Head of caudate nucleus (tissue), 42 donors: Measurements from ENCODE around the gene CYB5R3.
"Not testable (repeated sequence)": the region's sequence is repeated elsewhere in the genome, so short reads cannot be mapped to it uniquely, and the experiment has no call there.

Source experiments
- DNase-seq, 42 donors: peaks; one replicate each; pipeline versions ENCODE4 v3.0.0 to v3.0.0-alpha.2; 2020 to 2021; ENCODE audit warnings: mixed read lengths in 7 of 42
- intact Hi-C: fragments of 100-400 bp; cut with DNase I; formaldehyde crosslinking; loops from one replicate; pipeline ENCODE4 v1.15.0; 2022

The CYB5R3 gene

GRCh38 chr22:42630901-42631602 lies 18.1 kb downstream of the CYB5R3 start:
- no peak for DNase-seq
- intact Hi-C loops = no loop called here

DNA sequence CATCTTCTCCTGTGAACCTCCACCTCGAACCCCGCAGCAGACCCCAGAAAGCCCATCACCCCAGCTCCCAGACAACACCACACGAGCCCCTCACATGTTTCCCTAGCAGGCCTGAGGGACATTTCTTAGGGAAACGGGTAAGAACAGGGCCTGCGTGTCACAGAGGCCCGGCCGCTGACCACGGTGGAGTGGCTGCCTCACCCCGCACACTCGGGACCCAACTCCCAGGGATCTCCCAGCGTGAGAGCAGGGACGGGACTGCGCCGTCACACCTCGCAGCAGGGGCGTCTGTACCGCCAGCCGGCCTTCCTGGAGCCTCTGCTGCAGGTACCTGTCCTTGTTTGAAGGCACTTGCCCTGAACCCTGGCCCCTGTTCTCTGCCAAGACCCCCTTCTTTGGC lies 19.0 kb downstream of the CYB5R3 start:
- DNase-seq = no peak

GRCh38 chr22:42627981-42628380 lies 21.2 kb downstream of the CYB5R3 start:
- DNase-seq = no peak
- intact Hi-C loops = no loop called here

More for the DNA sequence above, 19.0 kb downstream of the CYB5R3 start:
- intact Hi-C loops = no loop called here

- no peak for DNase-seq
- intact Hi-C loops = no loop called here
Observed at GRCh38 chr22:42626951-42627625, 22.1 kb downstream of the CYB5R3 start.

- no peak for DNase-seq
- intact Hi-C loops = no loop called here
Observed at GRCh38 chr22:42626431-42626830, 22.8 kb downstream of the CYB5R3 start.

- intact Hi-C loops = no loop called here
- DNase-seq = no peak
Observed at GRCh38 chr22:42625416-42625815, 23.8 kb downstream of the CYB5R3 start.

GRCh38 chr22:42624551-42625106 lies 24.6 kb downstream of the CYB5R3 start:
- intact Hi-C loops = no loop called here
- DNase-seq = no peak

GRCh38 chr22:42623756-42624441 lies 25.3 kb downstream of the CYB5R3 start:
- intact Hi-C loops = no loop called here
- no peak for DNase-seq

- intact Hi-C loops = no loop called here
- peak in 1 of 42 donors; percentile 24 for DNase-seq
Observed at GRCh38 chr22:42623301-42623751, 25.9 kb downstream of the CYB5R3 start.

- DNase-seq = no peak
- intact Hi-C loops = no loop called here
Observed at GRCh38 chr22:42622061-42622710, 27.0 kb downstream of the CYB5R3 start.

DNA sequence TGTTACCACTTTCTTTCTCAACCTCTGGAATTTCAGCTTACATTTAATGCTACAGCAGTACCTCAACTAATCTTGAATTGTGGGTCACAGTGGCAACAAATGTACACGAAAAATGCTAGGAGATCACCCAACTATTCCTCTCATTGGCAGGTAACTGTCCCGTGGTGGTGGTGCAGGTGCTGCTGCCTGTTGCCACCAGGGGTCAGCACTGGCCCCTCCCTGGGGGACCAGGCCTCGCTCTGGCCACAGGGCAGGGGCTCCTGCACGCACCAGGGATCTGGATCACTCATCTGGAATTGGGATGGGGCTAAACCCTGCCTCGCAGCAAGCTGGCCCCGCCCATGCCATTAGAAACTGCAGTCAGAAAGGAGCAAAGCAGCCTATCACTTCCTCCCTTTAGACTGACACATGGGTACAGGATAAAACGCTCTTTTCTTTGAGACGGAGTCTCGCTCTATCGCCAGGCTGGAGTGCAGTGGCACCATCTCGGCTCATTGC lies 27.6 kb downstream of the CYB5R3 start:
- intact Hi-C loops = no loop called here
- DNase-seq = peak in 34 of 42 donors; percentile 20 to 81 (median 52)

- DNase-seq = no peak
- intact Hi-C loops = no loop called here
Observed at GRCh38 chr22:42620084-42620483, 29.1 kb downstream of the CYB5R3 start.

DNA sequence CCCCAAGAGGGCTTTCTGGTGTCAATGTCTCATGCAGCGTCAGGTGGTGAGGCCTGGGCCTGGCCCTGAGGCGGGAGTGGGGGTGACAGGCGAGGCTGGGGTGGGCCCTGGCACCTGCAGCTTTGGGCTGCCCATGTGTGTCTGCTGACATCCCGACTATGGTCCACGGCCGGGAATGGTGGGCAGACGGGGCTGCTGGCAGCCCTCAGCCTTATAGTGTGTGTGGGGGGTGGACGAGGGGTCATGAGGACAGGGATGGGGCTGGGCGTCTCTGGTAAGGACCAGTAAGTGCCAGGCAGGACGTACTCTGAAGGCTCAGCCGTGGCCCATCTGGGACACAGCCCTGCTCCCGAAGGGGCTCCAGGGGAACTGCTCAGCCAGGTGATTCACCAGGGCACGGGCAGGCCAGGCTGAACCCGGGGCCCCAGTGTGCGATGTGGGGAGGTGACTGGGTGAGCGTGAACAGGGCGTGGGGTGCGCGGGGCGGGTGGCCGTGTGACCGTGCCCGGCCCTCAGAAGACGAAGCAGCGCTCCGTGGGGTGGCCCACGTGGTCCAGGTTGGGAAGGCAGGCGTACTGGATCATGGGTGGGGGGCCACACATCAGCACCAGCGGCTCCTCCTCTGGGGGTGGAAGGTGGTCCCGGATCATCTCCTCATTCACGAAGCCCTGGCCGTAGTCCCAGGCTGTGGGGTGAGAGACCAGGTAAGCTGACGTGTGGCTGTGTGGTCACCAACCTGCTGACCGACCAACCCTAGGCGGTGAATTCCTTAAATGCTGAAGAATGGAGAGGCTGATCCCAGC lies 29.7 kb downstream of the CYB5R3 start:
- no peak for DNase-seq
- intact Hi-C loops = no loop called here

- no peak for DNase-seq
- intact Hi-C loops = no loop called here
Observed at GRCh38 chr22:42617155-42617983, 31.8 kb downstream of the CYB5R3 start.

- DNase-seq, intact Hi-C loops: not testable (repeated sequence)
Observed at GRCh38 chr22:42615860-42616175, 33.4 kb downstream of the CYB5R3 start.

- peak; percentile 49 to 95 (median 79) for DNase-seq
- intact Hi-C loops = no loop called here
Observed at GRCh38 chr22:42615092-42615859, 33.9 kb downstream of the CYB5R3 start.
